GM13976 (cell line): Measurements from ENCODE around the gene CCDC85C.

Experiments used
- DNase-seq: peaks from one replicate; pipeline ENCODE4 v3.0.0; 2012; ENCODE audit warnings: low spot score
- in situ Hi-C: fragments of 300-500 bp; cut with MboI; formaldehyde crosslinking; loops from one replicate; pipeline ENCODE4 v1.12.0; 2022; ENCODE audit warnings: low sequenced_read_pairs, mixed read lengths, inconsistent platforms; ENCODE audit not compliant: unreplicated experiment
- TF ChIP-seq, protein P1 (sequence below): IDR thresholded peaks from 2 replicates; pipeline ENCODE4 v1.5.1; 2012; ENCODE audit warnings: borderline replicate concordance, mild to moderate bottlenecking; ENCODE audit not compliant: insufficient read depth; ENCODE audit errors: extremely low read depth, missing control alignments, control extremely low read depth

The CCDC85C gene

GRCh38 chr14:99531251-99532096 is 72.5 kb downstream of the CCDC85C start:
- in situ Hi-C loops: no loop called here
- TF ChIP-seq, protein P1, sequence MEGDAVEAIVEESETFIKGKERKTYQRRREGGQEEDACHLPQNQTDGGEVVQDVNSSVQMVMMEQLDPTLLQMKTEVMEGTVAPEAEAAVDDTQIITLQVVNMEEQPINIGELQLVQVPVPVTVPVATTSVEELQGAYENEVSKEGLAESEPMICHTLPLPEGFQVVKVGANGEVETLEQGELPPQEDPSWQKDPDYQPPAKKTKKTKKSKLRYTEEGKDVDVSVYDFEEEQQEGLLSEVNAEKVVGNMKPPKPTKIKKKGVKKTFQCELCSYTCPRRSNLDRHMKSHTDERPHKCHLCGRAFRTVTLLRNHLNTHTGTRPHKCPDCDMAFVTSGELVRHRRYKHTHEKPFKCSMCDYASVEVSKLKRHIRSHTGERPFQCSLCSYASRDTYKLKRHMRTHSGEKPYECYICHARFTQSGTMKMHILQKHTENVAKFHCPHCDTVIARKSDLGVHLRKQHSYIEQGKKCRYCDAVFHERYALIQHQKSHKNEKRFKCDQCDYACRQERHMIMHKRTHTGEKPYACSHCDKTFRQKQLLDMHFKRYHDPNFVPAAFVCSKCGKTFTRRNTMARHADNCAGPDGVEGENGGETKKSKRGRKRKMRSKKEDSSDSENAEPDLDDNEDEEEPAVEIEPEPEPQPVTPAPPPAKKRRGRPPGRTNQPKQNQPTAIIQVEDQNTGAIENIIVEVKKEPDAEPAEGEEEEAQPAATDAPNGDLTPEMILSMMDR: no peak
- DNase-seq: no peak

DNA sequence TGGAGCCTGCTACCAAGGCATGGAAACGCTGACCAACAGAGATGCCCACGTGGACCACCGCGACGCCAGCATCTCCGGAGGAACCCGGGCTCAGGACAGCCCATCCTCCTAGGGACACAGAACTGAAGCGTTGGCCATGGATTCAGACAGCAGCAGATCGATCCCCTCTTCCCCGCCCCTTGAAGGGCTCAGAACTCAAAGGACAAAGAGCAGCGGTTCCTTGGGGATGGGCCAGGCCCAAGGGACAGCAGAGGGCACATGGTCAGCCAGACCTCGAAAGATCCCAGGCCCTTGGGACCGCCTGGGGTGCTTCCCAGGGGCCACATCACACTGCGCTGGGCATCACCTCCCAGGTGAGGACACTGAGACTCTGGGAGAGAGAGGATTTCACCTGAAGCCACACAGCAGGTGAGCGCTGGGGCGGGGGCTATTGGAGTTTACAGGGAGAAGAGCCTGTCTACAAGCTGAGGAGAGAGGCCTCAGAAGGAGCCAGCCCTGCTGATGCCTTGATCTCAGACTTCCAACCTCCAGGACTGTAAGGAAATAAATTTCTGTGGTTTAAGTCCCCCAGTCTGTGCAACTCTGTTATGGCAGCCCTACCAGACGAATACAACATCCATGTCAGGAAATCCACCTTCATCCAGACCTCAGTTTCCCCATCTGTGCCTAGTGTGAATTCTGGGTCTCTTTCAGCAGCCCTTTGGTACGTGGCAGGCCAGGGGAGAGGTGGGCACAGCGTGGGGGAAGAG is 73.4 kb downstream of the CCDC85C start:
- in situ Hi-C loops: no loop called here

GRCh38 chr14:99529899-99530298 is 74.1 kb downstream of the CCDC85C start:
- in situ Hi-C loops: loop anchor here (10.0 kb wide), 2 partner anchors 105 to 355 kb away; no protein-coding TSS in a partner anchor
- TF ChIP-seq, protein P1: no peak
- no peak for DNase-seq

More for the DNA sequence above, 73.4 kb downstream of the CCDC85C start:
- no peak for DNase-seq
- TF ChIP-seq, protein P1: no peak

DNA sequence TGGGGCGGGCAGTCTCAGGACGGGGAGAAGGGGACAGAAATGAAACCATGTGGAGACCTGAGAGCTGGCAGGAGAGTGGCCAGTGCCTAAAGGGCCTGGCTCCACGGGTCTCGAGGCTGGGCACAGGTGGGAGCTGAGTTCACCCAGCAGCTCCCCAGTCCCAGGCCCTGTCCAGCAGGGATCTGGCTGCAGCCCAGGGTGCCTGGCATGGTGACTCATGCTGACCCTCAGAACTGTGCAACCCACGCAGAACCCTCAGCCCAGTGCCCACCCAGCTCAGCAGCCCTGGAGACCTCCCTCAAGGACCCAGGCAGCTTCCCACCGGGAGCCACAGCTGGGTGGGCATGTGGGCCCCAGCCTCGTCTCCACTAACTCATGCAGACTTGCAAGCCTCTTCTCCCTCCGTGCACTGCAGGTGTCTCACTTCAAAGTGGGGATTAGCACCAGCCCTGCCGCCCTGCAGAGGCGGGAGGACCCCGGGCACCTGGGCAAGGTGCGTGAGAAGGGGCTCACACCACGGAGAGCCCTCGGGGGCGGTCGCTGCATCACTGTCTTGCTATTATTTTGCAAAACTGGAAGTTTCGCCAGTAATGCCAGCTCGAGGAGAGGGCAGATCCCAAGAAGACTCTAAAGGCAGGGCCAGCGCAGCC is 76.5 kb downstream of the CCDC85C start:
- in situ Hi-C loops: loop anchor here (10.0 kb wide), 2 partner anchors 107 to 357 kb away; no protein-coding TSS in a partner anchor
- TF ChIP-seq, protein P1: no peak
- DNase-seq: no peak

- TF ChIP-seq, protein P1: no peak
- no peak for DNase-seq
- in situ Hi-C loops: loop anchor here (10.0 kb wide), 2 partner anchors 108 to 358 kb away; no protein-coding TSS in a partner anchor
Measured at GRCh38 chr14:99527026-99527425, 77.0 kb downstream of the CCDC85C start.

- in situ Hi-C loops: loop anchor here (10.0 kb wide), 2 partner anchors 109 to 359 kb away; no protein-coding TSS in a partner anchor
- no peak for DNase-seq
Measured at GRCh38 chr14:99525699-99526080, 78.3 kb downstream of the CCDC85C start.

More at GRCh38 chr14:99525699-99526080, 78.3 kb downstream of the CCDC85C start:
- TF ChIP-seq, protein P1: no peak
